Breast epithelium (tissue), 4 donors: ENCODE data around the gene KCNK10. TPM values are rescaled to one million over a fixed set of nuclear protein-coding genes. Genes with fewer than 3 reads are reported as not detected.

Experiments used
- DNase-seq, 2 donors: peaks; one replicate each; pipeline ENCODE4 v3.0.0-alpha.2; 2019; ENCODE audit warnings: low spot score in 2 of 2
- H3K27ac ChIP-seq, 2 donors: fragments of 200-600 bp; sonication (generic) in 1 of 2; one replicate each; pipeline ENCODE4 v1.5.1; 2016 to 2019; ENCODE audit warnings: mild to moderate bottlenecking in 1 of 2
- H3K27me3 ChIP-seq, 2 donors: fragments of 200-600 bp; sonication (generic) in 1 of 2; one replicate each; pipeline versions ENCODE4 v1.5.1 to v1.6.0; 2017 to 2019; ENCODE audit warnings: control low read depth in 1 of 2, mild to moderate bottlenecking in 1 of 2
- H3K36me3 ChIP-seq: fragments of 200-600 bp; one replicate; pipeline ENCODE4 v1.5.1; 2019
- H3K4me1 ChIP-seq, 2 donors: fragments of 200-600 bp; sonication (generic); one replicate each; pipeline ENCODE4 v1.5.1; 2016 to 2019; ENCODE audit warnings: control low read depth in 1 of 2
- H3K4me3 ChIP-seq, 3 donors: fragments of 200-600 bp; sonication (generic); 1 replicate in 2 of 3; 2 replicates in 1 of 3; pipeline ENCODE4 v1.5.1; 2016 to 2019; ENCODE audit warnings: mild to moderate bottlenecking in 3 of 3, moderate library complexity in 2 of 3
- H3K9me3 ChIP-seq, 2 donors: fragments of 200-600 bp; sonication (generic) in 1 of 2; one replicate each; pipeline ENCODE4 v1.5.1; 2016 to 2019; ENCODE audit warnings: control low read depth in 1 of 2
- POLR2A ChIP-seq: fragments of 450-650 bp; IDR thresholded peaks from one replicate; pipeline ENCODE4 v1.6.1; 2016; ENCODE audit warnings: antibody characterized with exemption, mild to moderate bottlenecking, moderate library complexity
- POLR2AphosphoS5 ChIP-seq, 3 donors: sonication (generic); formaldehyde crosslinking; IDR thresholded peaks; one replicate each; pipeline ENCODE4 v1.6.1; 2017; ENCODE audit warnings: antibody characterized with exemption in 3 of 3
- intact Hi-C: fragments of 100-400 bp; cut with DNase I; formaldehyde crosslinking; loops from one replicate; pipeline ENCODE4 v1.15.1; 2023; ENCODE audit warnings: low total_unique reads
- total RNA-seq, 3 donors: library from RNA; depleted of rRNA; stranded (reverse); fragments of >200 nt; gene quantifications; one replicate each; pipeline ENCODE4 v1.1.0, GENCODE V29; 2016
- TF ChIP-seq, protein P1 (sequence below), 3 donors: fragments of 450-650 bp; IDR thresholded peaks; one replicate each; pipeline ENCODE4 v1.5.1; 2016 to 2017; ENCODE audit warnings: antibody characterized with exemption in 3 of 3, mild to moderate bottlenecking in 3 of 3, moderate library complexity in 3 of 3

Gene KCNK10, protein sequence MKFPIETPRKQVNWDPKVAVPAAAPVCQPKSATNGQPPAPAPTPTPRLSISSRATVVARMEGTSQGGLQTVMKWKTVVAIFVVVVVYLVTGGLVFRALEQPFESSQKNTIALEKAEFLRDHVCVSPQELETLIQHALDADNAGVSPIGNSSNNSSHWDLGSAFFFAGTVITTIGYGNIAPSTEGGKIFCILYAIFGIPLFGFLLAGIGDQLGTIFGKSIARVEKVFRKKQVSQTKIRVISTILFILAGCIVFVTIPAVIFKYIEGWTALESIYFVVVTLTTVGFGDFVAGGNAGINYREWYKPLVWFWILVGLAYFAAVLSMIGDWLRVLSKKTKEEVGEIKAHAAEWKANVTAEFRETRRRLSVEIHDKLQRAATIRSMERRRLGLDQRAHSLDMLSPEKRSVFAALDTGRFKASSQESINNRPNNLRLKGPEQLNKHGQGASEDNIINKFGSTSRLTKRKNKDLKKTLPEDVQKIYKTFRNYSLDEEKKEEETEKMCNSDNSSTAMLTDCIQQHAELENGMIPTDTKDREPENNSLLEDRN
- under 1 TPM in 1 of 3 donors, not detected in 2; 0.33 TPM for total RNA-seq

DNA sequence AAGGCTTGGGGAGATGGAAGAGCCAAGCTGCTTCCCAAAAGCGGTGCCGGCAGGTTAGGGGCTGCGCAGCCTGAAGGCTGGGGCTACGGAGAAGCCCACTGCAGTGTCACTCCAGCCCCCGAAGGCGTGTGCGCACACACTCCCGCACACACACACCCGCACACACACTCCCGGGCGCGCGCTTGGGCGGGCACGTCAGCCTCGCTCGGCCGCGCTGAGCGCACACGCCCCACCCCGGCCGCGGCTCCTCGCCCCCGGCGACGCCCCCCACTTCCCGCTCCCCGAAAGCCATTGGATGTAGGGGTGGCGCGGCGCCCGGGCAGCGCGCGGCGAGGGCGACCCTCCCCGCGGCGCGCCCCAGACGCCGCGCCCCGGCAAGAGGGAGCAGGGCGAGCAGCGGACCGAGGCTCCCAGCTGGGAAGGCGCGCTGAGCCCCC is at the start of gene KCNK10:
KCNK10 (minus strand) TSS at position 184 of the 437 bp plus-strand sequence. CDS start 471 bp downstream, outside the sequence.
- intact Hi-C loops = no loop called here
- H3K4me1 ChIP-seq = peaks cover 4 to 5% of the 10 kb centered on the region in 2 donors
- peaks cover 0 to 75% of the 10 kb centered on the region in 2 donors for H3K27me3 ChIP-seq
- no peak within 1 kb of the TSS for H3K27ac ChIP-seq
- DNase-seq = no peak
- TF ChIP-seq POLR2AphosphoS5 (IDR thresholded peaks at IDR 0.05) = no peak
- no peak for TF ChIP-seq POLR2A
- TF ChIP-seq, protein P1, sequence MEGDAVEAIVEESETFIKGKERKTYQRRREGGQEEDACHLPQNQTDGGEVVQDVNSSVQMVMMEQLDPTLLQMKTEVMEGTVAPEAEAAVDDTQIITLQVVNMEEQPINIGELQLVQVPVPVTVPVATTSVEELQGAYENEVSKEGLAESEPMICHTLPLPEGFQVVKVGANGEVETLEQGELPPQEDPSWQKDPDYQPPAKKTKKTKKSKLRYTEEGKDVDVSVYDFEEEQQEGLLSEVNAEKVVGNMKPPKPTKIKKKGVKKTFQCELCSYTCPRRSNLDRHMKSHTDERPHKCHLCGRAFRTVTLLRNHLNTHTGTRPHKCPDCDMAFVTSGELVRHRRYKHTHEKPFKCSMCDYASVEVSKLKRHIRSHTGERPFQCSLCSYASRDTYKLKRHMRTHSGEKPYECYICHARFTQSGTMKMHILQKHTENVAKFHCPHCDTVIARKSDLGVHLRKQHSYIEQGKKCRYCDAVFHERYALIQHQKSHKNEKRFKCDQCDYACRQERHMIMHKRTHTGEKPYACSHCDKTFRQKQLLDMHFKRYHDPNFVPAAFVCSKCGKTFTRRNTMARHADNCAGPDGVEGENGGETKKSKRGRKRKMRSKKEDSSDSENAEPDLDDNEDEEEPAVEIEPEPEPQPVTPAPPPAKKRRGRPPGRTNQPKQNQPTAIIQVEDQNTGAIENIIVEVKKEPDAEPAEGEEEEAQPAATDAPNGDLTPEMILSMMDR (IDR thresholded peaks at IDR 0.05) = no peak
- no peaks in the 10 kb centered on the region for H3K36me3 ChIP-seq
- H3K4me3 ChIP-seq = peak within 1 kb of the TSS; percentile 15 to 59 (median 38)
- H3K9me3 ChIP-seq = no peaks in the 10 kb centered on the region

DNA sequence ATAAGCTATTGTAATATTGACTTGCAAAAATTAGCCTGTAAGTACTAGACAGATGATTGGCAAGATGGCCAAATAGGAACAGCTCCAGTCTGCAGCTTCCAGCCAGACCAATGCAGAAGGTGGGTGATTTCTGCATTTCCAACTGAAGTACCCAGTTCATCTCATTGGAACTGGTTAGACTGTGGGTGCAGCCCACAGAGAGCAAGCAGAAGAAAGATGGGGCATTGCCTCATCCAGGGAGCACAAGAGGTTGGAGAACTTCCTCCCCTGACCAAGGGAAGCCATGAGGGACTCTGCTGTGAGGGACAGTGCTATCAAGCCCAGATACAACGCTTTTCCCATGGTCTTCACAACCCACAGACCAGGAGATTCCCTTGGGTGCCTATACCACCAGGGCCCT is 46.4 kb upstream of the KCNK10 start:
- Histone ChIP-seq H3K36me3 (no peaks in the 10 kb centered on the region), H3K4me3 (no peak overlapping the region), H3K27ac (no peak overlapping the region), H3K27me3 (no peaks in the 10 kb centered on the region), H3K9me3 (no peaks in the 10 kb centered on the region), H3K4me1 (no peaks in the 10 kb centered on the region)
- intact Hi-C loops = no loop called here
- TF ChIP-seq POLR2A = no peak
- TF ChIP-seq, protein P1 (IDR thresholded peaks at IDR 0.05) = no peak
- TF ChIP-seq POLR2AphosphoS5 (IDR thresholded peaks at IDR 0.05) = no peak
- DNase-seq = no peak

DNA sequence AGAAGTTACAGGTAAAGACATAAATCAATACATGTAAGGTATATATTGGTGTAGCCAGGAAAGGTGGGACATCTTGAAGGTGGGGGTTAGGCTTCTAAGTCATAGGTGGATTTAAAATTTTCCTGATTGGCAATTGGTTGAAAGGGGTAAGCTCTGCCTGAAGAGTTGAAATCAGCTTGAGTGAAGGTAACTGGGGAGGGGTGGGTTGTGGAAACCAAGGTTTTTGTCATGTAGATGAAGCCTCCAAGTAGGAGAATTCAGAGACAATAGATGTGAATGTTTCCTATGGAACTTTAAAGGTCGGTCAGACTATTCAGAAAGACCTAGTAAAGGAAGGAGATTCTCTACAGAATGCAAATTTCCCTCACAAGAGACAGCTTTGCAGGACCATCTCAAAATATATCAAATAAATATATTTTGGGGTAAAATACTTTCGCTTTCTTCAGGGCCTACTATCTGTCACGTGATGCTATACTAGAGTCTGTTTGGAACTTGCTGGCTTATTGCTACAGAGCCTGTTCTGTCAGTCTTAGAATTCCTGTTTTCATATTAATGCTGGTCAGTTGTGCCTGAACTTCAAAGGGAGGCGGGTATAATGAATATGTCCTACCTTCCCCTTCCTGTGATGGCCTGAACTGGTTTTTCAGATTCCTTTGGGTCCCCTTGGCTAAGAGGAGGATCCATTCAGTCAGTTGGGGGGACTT is 41.8 kb upstream of the KCNK10 start:
- Histone ChIP-seq H3K27ac (no peak overlapping the region), H3K27me3 (no peaks in the 10 kb centered on the region), H3K4me3 (no peak overlapping the region), H3K36me3 (no peaks in the 10 kb centered on the region), H3K4me1 (no peaks in the 10 kb centered on the region), H3K9me3 (no peaks in the 10 kb centered on the region)
- TF ChIP-seq, protein P1 (IDR thresholded peaks at IDR 0.05) = no peak
- TF ChIP-seq POLR2A (no peak), POLR2AphosphoS5 (IDR thresholded peaks at IDR 0.05) (no peak)
- DNase-seq = no peak
- intact Hi-C loops = no loop called here

DNA sequence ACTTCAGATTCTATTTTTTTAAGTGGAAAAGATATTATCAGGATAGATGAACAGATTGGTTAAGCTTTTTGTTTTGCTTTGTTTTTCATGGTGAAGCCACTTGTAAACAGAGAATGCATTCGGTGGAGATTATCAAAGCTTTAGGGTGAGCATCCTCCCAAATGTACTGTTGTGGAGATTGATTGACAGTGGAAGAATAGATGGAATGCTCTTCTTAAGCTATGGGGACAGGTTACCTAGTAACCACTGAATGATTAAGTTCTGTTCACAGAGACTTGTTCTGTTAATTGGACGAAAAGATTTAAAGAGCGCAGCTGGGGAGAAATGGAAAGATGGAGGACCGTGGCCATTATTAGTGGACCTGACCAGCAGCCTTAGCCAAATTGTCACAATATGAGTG is 40.6 kb upstream of the KCNK10 start:
- Histone ChIP-seq H3K4me3 (no peak overlapping the region), H3K27me3 (no peaks in the 10 kb centered on the region), H3K9me3 (no peaks in the 10 kb centered on the region), H3K27ac (no peak overlapping the region), H3K36me3 (no peaks in the 10 kb centered on the region), H3K4me1 (no peaks in the 10 kb centered on the region)
- no peak for TF ChIP-seq POLR2A
- intact Hi-C loops = no loop called here
- no peak for DNase-seq

DNA sequence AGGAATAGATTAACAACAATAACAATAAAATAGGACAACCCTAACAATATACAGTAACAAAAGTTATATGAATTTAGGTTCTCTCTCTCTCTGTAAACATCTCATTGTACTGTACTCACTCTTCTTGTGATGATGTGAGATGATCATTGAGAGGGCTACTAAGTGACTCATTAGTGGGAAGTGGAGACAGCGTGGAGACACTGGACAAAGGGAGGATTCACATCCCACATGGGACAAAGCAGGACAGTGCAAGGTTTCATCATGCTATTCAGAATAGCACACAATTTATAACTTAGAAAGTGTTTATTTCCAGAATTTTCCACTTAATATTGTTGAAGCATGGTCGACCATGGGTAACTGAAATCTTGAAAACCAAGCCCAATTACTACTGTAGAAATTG is 36.4 kb upstream of the KCNK10 start:
- no peak overlapping the region for H3K4me3 ChIP-seq
- intact Hi-C loops = no loop called here
- DNase-seq = no peak
- no peaks in the 10 kb centered on the region for H3K4me1 ChIP-seq
- no peaks in the 10 kb centered on the region for H3K36me3 ChIP-seq
- H3K9me3 ChIP-seq = no peaks in the 10 kb centered on the region
- TF ChIP-seq, protein P1 (IDR thresholded peaks at IDR 0.05) = no peak
- TF ChIP-seq POLR2A (no peak), POLR2AphosphoS5 (IDR thresholded peaks at IDR 0.05) (no peak)
- H3K27ac ChIP-seq = no peak overlapping the region
- H3K27me3 ChIP-seq = no peaks in the 10 kb centered on the region
